ENCODE measurements around the gene FBXL13. TPM values are rescaled to one million over a fixed set of nuclear protein-coding genes. Genes with fewer than 3 reads are reported as not detected.
"Not testable (repeated sequence)": the region's sequence is repeated elsewhere in the genome, so short reads cannot be mapped to it uniquely, and the experiment has no call there.

The FBXL13 gene
- total RNA-seq, 1 donor from 2014 or later: 0.51 TPM

GRCh38 chr7:102927312-102927933 lies 147.2 kb downstream of the FBXL13 start:
- intact Hi-C loops (cut with DNase I): no loop called here
- DNase-seq: no peak
- ATAC-seq (ENCODE audit: poor library complexity): no peak

DNA sequence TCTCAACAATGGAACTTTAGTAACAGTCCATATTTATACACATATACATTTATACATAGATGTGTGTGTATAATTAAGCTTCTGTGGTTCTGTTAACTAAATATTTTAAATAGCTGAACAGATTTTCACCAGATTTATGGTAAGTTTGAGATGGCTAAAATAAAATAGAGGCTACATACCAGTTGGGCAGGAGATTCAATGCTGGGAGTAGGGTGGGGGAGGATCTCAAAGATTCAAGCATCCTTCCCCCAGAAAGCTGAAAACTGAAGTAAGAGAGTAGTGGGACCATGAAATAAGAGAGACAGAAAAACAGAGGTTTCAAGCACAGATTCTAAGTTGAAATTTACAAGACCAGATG lies 147.8 kb downstream of the FBXL13 start:
- no peak for DNase-seq

GRCh38 chr7:102925976-102926782 lies 148.4 kb downstream of the FBXL13 start:
- no peak for DNase-seq
- intact Hi-C loops (cut with DNase I): no loop called here
- no peak for ATAC-seq (ENCODE audit: poor library complexity)

More for the DNA sequence above, 147.8 kb downstream of the FBXL13 start:
- ATAC-seq (ENCODE audit: poor library complexity): no peak
- intact Hi-C loops (cut with DNase I): no loop called here

DNA sequence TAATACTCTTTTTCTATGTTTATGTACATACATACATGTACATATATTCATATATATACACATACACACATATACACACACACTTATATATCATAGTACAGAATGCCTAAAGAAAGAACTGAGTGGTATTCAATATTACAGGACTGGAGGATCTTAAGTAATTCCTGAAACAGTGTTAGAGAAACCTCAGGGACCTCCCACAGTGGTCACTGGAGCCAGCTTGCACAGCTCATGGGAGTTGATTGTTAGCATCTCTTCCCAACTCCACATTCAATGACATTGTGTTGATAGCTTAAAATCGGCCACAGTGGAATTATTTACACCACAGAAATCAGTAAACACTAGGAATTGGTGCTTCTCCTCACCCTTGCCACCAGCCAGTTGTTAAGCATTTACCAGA lies 155.8 kb downstream of the FBXL13 start:
- DNase-seq: no peak
- intact Hi-C loops (cut with DNase I): no loop called here
- no peak for ATAC-seq (ENCODE audit: poor library complexity)

- intact Hi-C loops (cut with DNase I): no loop called here
- no peak for ATAC-seq (ENCODE audit: poor library complexity)
- no peak for DNase-seq
Observed at GRCh38 chr7:102917436-102918353, 156.9 kb downstream of the FBXL13 start.

- intact Hi-C loops (cut with DNase I): no loop called here
- ATAC-seq (ENCODE audit: poor library complexity) (no peak), DNase-seq (no peak)
Observed at GRCh38 chr7:102916881-102917280, 157.7 kb downstream of the FBXL13 start.

DNA sequence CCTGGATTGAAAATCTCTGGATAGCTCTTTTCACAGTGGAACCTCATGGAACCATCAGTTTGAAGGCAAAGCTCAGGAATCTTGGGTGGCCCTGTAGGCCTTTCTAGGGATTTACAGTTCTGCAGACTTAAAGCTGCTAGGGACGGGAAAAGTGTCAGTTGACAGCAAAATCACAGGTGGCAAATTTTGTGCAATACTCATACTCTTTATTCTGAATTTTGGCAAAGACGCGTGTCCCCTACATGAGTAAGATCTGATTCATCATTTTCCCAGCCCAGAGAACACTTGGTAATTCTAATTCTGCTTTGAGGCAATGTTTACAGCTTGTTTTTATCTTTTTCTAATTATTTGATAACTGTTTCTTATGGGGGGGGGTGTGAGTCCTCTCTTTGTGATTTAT lies 158.2 kb downstream of the FBXL13 start:
- ATAC-seq (ENCODE audit: poor library complexity) (no peak), DNase-seq (no peak)
- intact Hi-C loops (cut with DNase I): no loop called here

- intact Hi-C loops (cut with DNase I): no loop called here
- DNase-seq (peak; percentile 73), ATAC-seq (ENCODE audit: poor library complexity) (peak; percentile 88)
Observed at GRCh38 chr7:102914585-102914984, 160.0 kb downstream of the FBXL13 start.

- DNase-seq (no peak), ATAC-seq (ENCODE audit: poor library complexity) (peak; percentile 22)
- intact Hi-C loops (cut with DNase I): no loop called here
Observed at GRCh38 chr7:102913826-102914225, 160.8 kb downstream of the FBXL13 start.

GRCh38 chr7:102912742-102913141 lies 161.9 kb downstream of the FBXL13 start, which contains the start of gene LRRC17:
Gene LRRC17 (plus strand): TSS chr7:102913000. CDS start chr7:102933914, 20,914 bp downstream.
- ATAC-seq (ENCODE audit: poor library complexity): peak; percentile 30
- no peak for DNase-seq
- intact Hi-C loops (cut with DNase I): no loop called here

- ATAC-seq (ENCODE audit: poor library complexity) (no peak), DNase-seq (no peak)
- intact Hi-C loops (cut with DNase I): no loop called here
Observed at GRCh38 chr7:102908676-102909075, 165.9 kb downstream of the FBXL13 start.

- ATAC-seq (ENCODE audit: poor library complexity): not testable (repeated sequence)
Observed at GRCh38 chr7:102903576-102903975, 171.0 kb downstream of the FBXL13 start.

GRCh38 chr7:102902052-102902451 lies 172.5 kb downstream of the FBXL13 start:
- ATAC-seq (ENCODE audit: poor library complexity); DNase-seq; intact Hi-C loops (cut with DNase I): not testable (repeated sequence)

More at GRCh38 chr7:102903576-102903975, 171.0 kb downstream of the FBXL13 start:
- DNase-seq; intact Hi-C loops (cut with DNase I): not testable (repeated sequence)

GRCh38 chr7:102898532-102898859 lies 176.1 kb downstream of the FBXL13 start:
- DNase-seq: no peak
- intact Hi-C loops (cut with DNase I): no loop called here
- ATAC-seq (ENCODE audit: poor library complexity): no peak

- DNase-seq (no peak), ATAC-seq (ENCODE audit: poor library complexity) (no peak)
- intact Hi-C loops (cut with DNase I): no loop called here
Observed at GRCh38 chr7:102897856-102898531, 176.6 kb downstream of the FBXL13 start.

- ATAC-seq (ENCODE audit: poor library complexity) (no peak), DNase-seq (no peak)
- intact Hi-C loops (cut with DNase I): no loop called here
Observed at GRCh38 chr7:102897211-102897631, 177.4 kb downstream of the FBXL13 start.

DNA sequence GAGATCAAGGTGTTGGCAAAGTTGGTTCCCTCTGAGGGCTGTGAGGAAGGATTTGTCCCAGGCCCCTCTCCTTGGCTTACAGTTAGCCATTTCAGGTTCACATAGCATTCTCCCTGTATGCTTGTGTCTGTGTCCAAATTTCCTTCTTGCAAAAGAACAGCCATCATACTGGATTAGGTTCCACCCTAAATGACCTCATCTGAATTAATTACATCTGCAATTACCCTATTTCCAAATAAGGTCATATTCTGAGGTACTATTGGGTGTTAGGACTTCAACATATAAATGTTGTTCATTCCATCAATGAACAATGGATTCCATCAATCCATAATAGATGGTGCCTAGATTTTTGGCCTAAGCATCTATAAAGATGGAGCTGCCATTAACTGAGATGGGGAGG lies 178.0 kb downstream of the FBXL13 start:
- intact Hi-C loops (cut with DNase I): no loop called here

DNA sequence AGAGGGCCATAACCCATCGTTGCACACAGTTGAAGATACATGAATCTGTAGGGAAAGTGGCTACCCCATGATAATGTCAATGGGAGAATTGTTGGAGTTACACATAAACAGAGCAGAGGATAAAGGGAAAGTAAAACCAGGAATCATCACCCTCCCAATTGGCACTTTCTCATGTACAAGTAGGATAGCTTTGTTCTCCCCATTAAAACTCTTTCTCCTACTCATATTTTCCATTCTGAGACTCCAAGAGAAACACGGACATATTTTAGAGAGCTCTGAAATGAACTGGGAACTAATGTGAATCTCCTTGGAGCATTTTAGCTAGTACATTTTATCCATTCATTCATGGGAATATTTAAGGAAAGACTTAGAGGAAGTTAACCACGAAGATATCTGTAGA lies 179.0 kb downstream of the FBXL13 start:
- no peak for ATAC-seq (ENCODE audit: poor library complexity)
- intact Hi-C loops (cut with DNase I): no loop called here
- DNase-seq: no peak

More for the DNA sequence above, 178.0 kb downstream of the FBXL13 start:
- DNase-seq: no peak
- no peak for ATAC-seq (ENCODE audit: poor library complexity)

Data from Right ventricle myocardium superior (tissue), 1 donor.